ENCODE data around the gene LIPM.

Gene LIPM

GRCh38 chr10:88841316-88842111 is 39.0 kb downstream of the LIPM start:
- no peak for DNase-seq

GRCh38 chr10:88843171-88843570 is 40.6 kb downstream of the LIPM start:
- DNase-seq: no peak

DNA sequence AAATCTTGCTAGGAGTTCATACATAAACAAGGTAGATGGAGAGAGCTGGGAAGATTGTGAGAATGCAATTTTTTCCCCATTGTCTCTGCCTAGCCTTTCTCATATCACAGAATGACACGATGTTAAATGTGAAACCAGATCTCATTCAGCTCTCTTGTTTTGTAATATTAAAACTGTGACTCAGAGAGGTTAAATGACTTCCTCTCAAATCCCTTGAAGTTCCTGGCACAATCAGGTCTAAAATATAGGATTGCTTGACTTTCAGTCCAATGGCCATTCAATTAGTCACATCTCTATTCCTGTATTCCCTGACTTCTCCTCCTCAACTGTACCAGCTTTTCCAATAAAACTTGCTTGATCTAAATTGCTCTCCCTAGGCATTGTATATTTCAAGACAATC is 46.0 kb downstream of the LIPM start:
- no peak for DNase-seq

DNA sequence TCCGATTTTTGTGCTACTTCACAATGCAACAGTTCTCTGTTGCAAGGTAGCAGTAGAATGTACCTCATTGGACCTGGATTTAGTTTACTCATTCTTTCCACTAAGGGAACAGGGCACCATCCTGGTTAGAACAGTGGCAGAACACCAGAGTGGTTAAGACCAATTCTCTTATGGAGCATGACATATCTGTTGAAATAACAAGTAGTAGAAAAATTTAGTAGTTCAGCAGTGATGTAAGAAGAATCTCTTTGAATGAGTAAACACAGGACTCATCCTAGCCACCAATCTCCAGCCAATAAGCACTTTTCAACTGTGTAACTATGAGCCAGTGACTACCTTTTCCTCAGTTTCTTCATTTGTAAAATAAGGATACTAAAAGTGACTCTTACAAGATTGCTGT is 46.7 kb downstream of the LIPM start:
- DNase-seq: no peak

DNA sequence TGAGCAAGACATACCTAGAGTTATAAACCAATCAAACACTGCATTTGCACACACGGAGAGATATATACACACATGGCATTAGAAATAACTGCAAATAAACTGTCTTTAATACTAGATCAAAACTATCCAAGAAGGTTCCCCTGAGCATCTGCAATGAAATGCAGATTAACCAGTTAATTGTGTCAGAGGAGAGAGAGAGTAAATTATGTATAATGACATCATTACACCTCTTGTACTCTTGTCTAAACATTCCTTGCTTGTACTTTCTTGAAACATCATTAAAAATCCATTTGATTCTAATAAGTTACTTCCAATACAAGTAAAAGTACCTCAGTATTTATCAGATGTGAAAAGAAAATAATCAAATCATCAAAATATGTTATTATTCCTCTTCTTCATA is 48.2 kb downstream of the LIPM start:
- no peak for DNase-seq

DNA sequence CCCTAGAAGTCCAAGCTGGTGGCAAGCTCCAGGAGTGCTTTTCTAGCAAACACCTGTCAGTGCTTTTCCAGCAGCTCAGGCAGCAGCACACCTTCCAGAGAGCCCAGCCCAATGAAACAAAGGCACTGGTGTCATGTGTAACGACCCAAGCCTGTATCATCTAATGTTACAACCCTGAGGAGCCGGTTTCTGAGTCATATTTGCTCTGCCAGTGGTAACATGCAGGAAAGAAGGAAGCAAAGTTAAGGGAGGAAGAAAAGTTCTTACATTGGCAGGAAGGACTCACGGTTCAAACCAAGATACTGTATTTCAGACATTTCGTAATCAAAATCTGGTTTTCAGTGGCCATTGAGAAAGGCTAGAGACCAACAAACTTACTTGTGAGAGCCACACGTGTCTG is 49.2 kb downstream of the LIPM start, which contains the start of gene ANKRD22:
Gene ANKRD22 (minus strand): TSS at position 139 of the 400 bp plus-strand sequence. CDS start 237 bp downstream, outside the sequence.
- no peak for DNase-seq

- no peak for DNase-seq
These were observed 49.8 kb downstream of the LIPM start for GRCh38 chr10:88852327-88852726.

DNA sequence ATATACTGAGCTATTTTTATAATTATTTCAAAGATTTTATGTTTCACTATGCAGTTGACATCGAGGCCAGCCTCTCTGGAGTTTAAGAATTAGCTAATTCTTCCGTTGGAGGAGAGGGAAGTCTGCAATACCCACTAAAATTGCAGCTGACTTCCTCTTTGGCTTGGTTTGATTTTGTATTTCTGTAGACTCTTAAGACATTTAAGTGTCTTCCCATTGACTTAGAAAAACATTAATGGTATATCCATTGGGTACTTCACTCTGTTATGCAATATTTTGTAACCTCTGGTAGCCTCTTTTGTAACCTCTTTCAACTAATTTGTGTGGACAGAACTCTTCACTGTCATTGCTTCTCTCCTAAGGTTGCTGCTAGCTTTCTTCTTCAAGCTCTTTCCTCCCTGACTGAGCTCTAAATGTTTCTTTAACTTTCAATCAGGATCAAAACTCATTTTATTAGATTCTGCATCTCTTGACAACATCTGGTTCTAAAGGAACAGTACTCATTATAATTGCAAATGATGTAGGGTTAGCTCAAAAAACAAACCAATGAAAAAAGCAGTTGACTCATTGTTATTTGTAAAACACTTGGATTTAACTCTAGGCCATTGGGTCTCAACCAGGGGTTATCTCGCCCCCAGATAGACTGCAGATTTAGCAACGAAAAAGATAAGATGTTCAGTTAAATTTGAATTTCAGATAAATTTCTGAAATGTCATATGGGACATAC is 50.8 kb downstream of the LIPM start:
- DNase-seq: no peak

- DNase-seq: no peak
These were observed 52.2 kb downstream of the LIPM start for GRCh38 chr10:88854684-88855083.

GRCh38 chr10:88857831-88858230 is 55.3 kb downstream of the LIPM start:
- no peak for DNase-seq

DNA sequence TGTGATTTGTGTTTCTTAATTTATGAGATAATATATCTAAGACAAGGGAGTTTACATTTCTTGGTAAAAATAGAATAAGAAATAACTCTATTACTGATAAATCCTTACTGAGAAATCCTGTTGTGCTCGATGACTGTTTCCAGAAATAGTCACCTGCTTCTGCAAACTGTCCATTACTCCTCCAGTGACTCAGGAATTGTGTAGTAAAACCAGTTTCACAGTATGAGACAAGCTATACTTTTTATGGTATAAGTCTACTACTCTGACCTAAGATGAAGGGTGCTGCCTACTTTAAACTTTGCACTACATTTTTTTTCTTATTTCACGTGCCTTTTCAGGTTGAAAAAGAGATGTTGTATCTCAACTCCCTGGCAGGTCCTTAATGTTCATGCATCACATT is 56.0 kb downstream of the LIPM start:
- DNase-seq: no peak

DNA sequence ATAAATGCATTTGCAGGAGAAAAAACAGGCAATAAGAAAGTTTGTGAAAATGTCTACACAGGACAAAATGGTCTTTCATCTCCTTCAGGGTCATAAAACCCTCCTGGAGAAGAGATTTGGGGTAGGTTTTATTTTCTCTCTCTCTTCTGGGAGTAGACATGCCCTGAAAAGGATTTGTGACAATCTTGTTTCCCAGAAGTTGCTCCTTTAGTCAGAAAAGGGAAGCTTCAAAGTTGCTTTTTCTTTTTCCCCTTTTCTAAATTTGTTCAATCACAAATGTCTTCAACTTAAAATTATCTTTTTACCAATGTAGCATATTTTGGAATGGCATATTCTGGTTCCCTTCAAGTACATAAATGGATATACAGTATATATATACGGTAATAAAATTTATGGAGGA is 58.5 kb downstream of the LIPM start:
- no peak for DNase-seq

DNA sequence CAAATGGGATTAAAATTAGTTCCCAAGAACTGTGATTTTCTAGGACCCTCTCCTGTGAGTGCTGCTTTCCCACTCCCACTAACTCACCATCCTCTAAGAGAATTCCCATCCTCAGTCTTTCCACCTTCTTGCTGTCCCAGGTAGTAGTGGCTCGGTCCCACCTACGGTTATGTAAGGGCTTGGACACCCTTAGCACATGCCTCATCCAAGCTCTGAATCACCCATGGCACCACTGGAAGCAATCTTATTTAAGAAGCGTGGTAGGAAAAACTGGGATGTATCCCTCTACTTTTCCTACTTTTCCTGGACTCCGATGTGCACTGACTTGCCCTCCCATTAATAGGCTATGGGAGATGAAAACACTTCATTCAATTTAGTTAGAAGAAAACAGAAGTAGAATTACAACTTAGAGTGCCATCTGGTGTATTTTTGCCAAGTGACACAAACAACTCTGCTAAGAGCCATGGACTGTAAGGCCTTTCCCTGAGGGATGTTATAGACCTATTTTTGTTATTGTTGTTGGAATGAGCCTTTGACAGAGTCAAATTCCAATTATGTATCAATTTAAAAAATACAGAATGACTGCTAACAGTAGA is 62.8 kb downstream of the LIPM start:
- DNase-seq: no peak

DNA sequence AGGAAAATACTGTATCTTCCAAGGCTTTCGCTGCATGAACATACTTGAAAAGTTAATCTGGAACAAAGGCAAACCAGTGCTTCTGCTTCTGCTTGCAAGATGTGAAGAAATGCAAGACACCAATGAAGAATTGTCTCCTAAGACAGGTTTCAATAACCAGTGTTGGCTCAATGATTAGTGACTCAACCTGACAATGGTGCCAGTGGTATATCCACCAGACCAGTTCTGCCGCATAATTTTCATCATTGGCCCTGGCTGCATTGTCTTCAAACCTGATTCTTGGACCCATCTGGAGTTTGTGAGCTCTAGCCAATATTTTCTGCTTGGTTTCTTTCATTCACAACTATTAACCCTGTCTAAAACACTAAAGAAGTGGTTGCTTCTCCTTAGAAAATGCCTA is 63.9 kb downstream of the LIPM start:
- DNase-seq: no peak

- DNase-seq: no peak
These were observed 67.6 kb downstream of the LIPM start for GRCh38 chr10:88870089-88870488.

Measured in C1 segment of cervical spinal cord (tissue), 14 donors.